ENCODE measurements around the gene ATP1A1.

DNA sequence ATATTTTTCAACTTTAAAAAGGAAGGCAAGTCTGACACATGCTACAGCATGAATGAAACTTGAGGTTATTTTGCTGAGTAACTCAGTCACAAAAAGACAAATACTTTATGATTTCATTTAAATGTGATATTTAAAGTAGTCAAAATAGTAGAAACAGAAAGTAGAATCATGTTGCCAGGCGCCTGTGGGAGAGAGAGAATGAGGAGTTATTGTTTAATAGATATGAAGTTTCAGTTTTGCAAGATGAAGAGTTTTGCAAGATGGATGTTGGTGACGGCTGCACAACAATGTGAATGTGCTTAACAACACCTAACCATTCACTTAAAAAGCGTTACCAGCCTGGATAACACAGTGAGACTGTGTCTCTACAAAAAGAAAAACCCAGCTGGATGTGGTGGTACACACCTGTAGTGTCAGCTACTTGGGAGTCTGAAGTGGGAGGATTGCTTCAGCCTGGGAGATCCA, 20.7 kb upstream of the ATP1A1 start:
- TF ChIP-seq ZNF384 (IDR thresholded peaks at IDR 0.05) (no peak), ELF4 (IDR thresholded peaks at IDR 0.05) (no peak), FOXM1 (IDR thresholded peaks at IDR 0.05; ENCODE audit: borderline replicate concordance) (no peak), SUZ12 (IDR thresholded peaks at IDR 0.05) (no peak), PKNOX1 (IDR thresholded peaks at IDR 0.05) (no peak), TARDBP (IDR thresholded peaks at IDR 0.05) (no peak)
